Esophagus muscularis mucosa (tissue), 4 donors: Measurements from ENCODE around the gene TRIM23. TPM values are rescaled to one million over a fixed set of nuclear protein-coding genes. Genes with fewer than 3 reads are reported as not detected.

ENCODE experiments used
- DNase-seq: peaks from one replicate; pipeline ENCODE4 v3.0.0-alpha.2; 2017; ENCODE audit errors: extremely low spot score
- H3K27ac ChIP-seq, 4 donors: fragments of 200-600 bp; sonication (generic); replicated peaks in 1 of 4; 1 replicate in 3 of 4; 2 replicates in 1 of 4; pipeline ENCODE4 v1.5.1; 2016 to 2019; ENCODE audit warnings: mild to moderate bottlenecking in 1 of 4
- H3K27me3 ChIP-seq, 4 donors: fragments of 200-600 bp; sonication (generic); one replicate each; pipeline versions ENCODE4 v1.5.1 to v1.6.0; 2016 to 2019
- H3K36me3 ChIP-seq, 4 donors: fragments of 200-600 bp; sonication (generic); one replicate each; pipeline ENCODE4 v1.5.1; 2016 to 2019
- H3K4me1 ChIP-seq, 4 donors: fragments of 200-600 bp; sonication (generic); one replicate each; pipeline ENCODE4 v1.5.1; 2016 to 2019
- H3K4me3 ChIP-seq, 4 donors: fragments of 200-600 bp; sonication (generic); 1 replicate in 2 of 4; 2 replicates in 2 of 4; pipeline ENCODE4 v1.5.1; 2016 to 2019; ENCODE audit warnings: mild to moderate bottlenecking in 4 of 4, moderate library complexity in 1 of 4
- H3K9me3 ChIP-seq, 4 donors: fragments of 200-600 bp; sonication (generic); 1 replicate in 3 of 4; 2 replicates in 1 of 4; pipeline ENCODE4 v1.5.1; 2016 to 2019
- CTCF ChIP-seq, 3 experiments: fragments of 200-600 bp in 2 of 3; fragments of 450-650 bp in 1 of 3; sonication (generic) in 2 of 3; IDR thresholded peaks; one replicate each; pipeline ENCODE4 v1.5.1; 2017 to 2019; ENCODE audit warnings: antibody characterized with exemption in 3 of 3, mild to moderate bottlenecking in 2 of 3, moderate library complexity in 1 of 3
- EP300 ChIP-seq: sonication (generic); formaldehyde crosslinking; IDR thresholded peaks from one replicate; pipeline ENCODE4 v1.6.1; 2017; ENCODE audit warnings: antibody characterized with exemption
- POLR2A ChIP-seq: fragments of 450-650 bp; IDR thresholded peaks from one replicate; pipeline ENCODE4 v1.6.1; 2017; ENCODE audit warnings: antibody characterized with exemption, moderate library complexity, mild to moderate bottlenecking, low read depth
- POLR2AphosphoS5 ChIP-seq, 2 donors: sonication (generic); formaldehyde crosslinking; IDR thresholded peaks; one replicate each; pipeline ENCODE4 v1.6.1; 2017; ENCODE audit warnings: antibody characterized with exemption in 2 of 2
- WGBS: methylation state at CpG from one replicate; pipeline ENCODE4 v1.1.5; 2018; 5-methylcytosine and 5-hydroxymethylcytosine counted together
- intact Hi-C: fragments of 100-400 bp; cut with DNase I; formaldehyde crosslinking; loops from one replicate; pipeline ENCODE4 v1.15.1; 2023
- total RNA-seq, 4 donors: library from RNA; depleted of rRNA; stranded (reverse); fragments of >200 nt; gene quantifications; one replicate each; pipeline versions ENCODE4 v1.1.0 to v1.2.1, GENCODE V29; 2016

TRIM23 gene
- total RNA-seq, 4 donors from 2014 or later: 16.2 to 29.5 (median 17.6) TPM

- H3K9me3 ChIP-seq: no peaks in the 10 kb centered on the region
- no peak for DNase-seq
- intact Hi-C loops: no loop called here
- no peak overlapping the region for H3K27ac ChIP-seq
- peaks cover 6 to 47% (median 25%) of the 10 kb centered on the region in 4 donors for H3K36me3 ChIP-seq
- no peaks in the 10 kb centered on the region for H3K27me3 ChIP-seq
- H3K4me3 ChIP-seq: no peak overlapping the region
- WGBS: 84% methylated on average over 5 of the region's 5 CpGs
- H3K4me1 ChIP-seq: no peaks in the 10 kb centered on the region
- TF ChIP-seq EP300: no peak
- TF ChIP-seq POLR2A: no peak
- no peak for TF ChIP-seq POLR2AphosphoS5 (IDR thresholded peaks at IDR 0.05)
- TF ChIP-seq CTCF (IDR thresholded peaks at IDR 0.05): no peak
Measured at GRCh38 chr5:65651144-65651543, 27.0 kb upstream of the TRIM23 start.

- no peaks in the 10 kb centered on the region for H3K9me3 ChIP-seq
- DNase-seq: no peak
- intact Hi-C loops: no loop called here
- H3K36me3 ChIP-seq: peaks cover 3 to 37% (median 19%) of the 10 kb centered on the region in 4 donors
- TF ChIP-seq POLR2A: no peak
- TF ChIP-seq EP300: no peak
- no peak for TF ChIP-seq CTCF (IDR thresholded peaks at IDR 0.05)
- TF ChIP-seq POLR2AphosphoS5 (IDR thresholded peaks at IDR 0.05): no peak
- H3K4me1 ChIP-seq: no peaks in the 10 kb centered on the region
- no peaks in the 10 kb centered on the region for H3K27me3 ChIP-seq
- H3K4me3 ChIP-seq: no peak overlapping the region
- no peak overlapping the region for H3K27ac ChIP-seq
Measured at GRCh38 chr5:65647941-65648340, 23.8 kb upstream of the TRIM23 start.

- no peaks in the 10 kb centered on the region for H3K4me1 ChIP-seq
- H3K36me3 ChIP-seq: peaks cover 3 to 37% (median 19%) of the 10 kb centered on the region in 4 donors
- no peak overlapping the region for H3K4me3 ChIP-seq
- DNase-seq: no peak
- TF ChIP-seq EP300 (no peak), POLR2AphosphoS5 (IDR thresholded peaks at IDR 0.05) (no peak), CTCF (IDR thresholded peaks at IDR 0.05) (no peak), POLR2A (no peak)
- WGBS: 88% methylated on average over 2 of the region's 2 CpGs
- no peaks in the 10 kb centered on the region for H3K27me3 ChIP-seq
- intact Hi-C loops: no loop called here
- H3K27ac ChIP-seq: no peak overlapping the region
- no peaks in the 10 kb centered on the region for H3K9me3 ChIP-seq
Measured at GRCh38 chr5:65646938-65647337, 22.8 kb upstream of the TRIM23 start.

- Histone ChIP-seq H3K36me3 (peaks cover 18 to 65% (median 49%) of the 10 kb centered on the region in 4 donors), H3K4me3 (no peak overlapping the region), H3K27ac (no peak overlapping the region), H3K4me1 (no peaks in the 10 kb centered on the region), H3K27me3 (no peaks in the 10 kb centered on the region), H3K9me3 (no peaks in the 10 kb centered on the region)
- DNase-seq: no peak
- 90% methylated on average over 4 of the region's 4 CpGs for WGBS
- TF ChIP-seq POLR2A: no peak
- TF ChIP-seq POLR2AphosphoS5 (IDR thresholded peaks at IDR 0.05): no peak
- no peak for TF ChIP-seq EP300
- TF ChIP-seq CTCF (IDR thresholded peaks at IDR 0.05): no peak
- intact Hi-C loops: no loop called here
Measured at GRCh38 chr5:65640240-65640639, 16.1 kb upstream of the TRIM23 start.

- Histone ChIP-seq H3K9me3 (no peaks in the 10 kb centered on the region), H3K36me3 (peaks cover 0 to 18% (median 9%) of the 10 kb centered on the region in 4 donors), H3K4me3 (no peak overlapping the region), H3K27me3 (no peaks in the 10 kb centered on the region), H3K4me1 (peaks cover 3 to 9% (median 8%) of the 10 kb centered on the region in 4 donors), H3K27ac (no peak overlapping the region)
- intact Hi-C loops: no loop called here
- TF ChIP-seq POLR2AphosphoS5 (IDR thresholded peaks at IDR 0.05) (no peak), CTCF (IDR thresholded peaks at IDR 0.05) (no peak), EP300 (no peak), POLR2A (no peak)
- no peak for DNase-seq
Measured at GRCh38 chr5:65630981-65631380, 6.8 kb upstream of the TRIM23 start.
